ENCODE results near the gene C16orf92.

- TF ChIP-seq YY1 (IDR thresholded peaks at IDR 0.05; ENCODE audit: insufficient read depth, insufficient read length) = no peak
- no peak for TF ChIP-seq ZNF274 (IDR thresholded peaks at IDR 0.05; ENCODE audit: low read depth, low read length)
These were observed 18.6 kb upstream of the C16orf92 start for GRCh38 chr16:30004424-30004776.
